Femur (tissue), 1 donor: ENCODE measurements around the gene RETREG3.
"Not testable (repeated sequence)": the region's sequence is repeated elsewhere in the genome, so short reads cannot be mapped to it uniquely, and the experiment has no call there.

ENCODE experiments used
- DNase-seq: peaks from one replicate; pipeline ENCODE4 v3.0.0-alpha.2; 2017

Gene RETREG3

GRCh38 chr17:42548993-42549755 lies 60.0 kb downstream of the RETREG3 start:
- no peak for DNase-seq

- peak; percentile 76 for DNase-seq
Observed at GRCh38 chr17:42548070-42548837, 60.9 kb downstream of the RETREG3 start.

DNA sequence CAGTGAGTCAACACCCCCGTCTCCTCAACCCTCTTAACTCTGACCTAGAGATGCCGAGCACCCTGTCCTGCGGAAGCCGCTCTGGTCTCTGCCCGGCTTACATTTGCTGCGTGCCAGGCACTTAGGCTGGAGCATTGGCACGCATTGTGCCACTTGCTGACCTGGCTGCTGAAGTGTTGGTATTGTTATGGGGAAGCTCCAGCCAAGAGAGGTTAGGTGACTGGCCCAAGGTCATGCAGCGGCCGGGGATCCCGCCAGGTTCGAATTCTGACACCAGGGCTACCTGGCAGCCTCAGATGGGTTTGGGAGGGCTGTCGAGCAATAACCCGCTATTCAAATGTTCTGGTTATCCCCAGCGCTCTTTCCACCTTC lies 61.5 kb downstream of the RETREG3 start:
- DNase-seq, result no peak

GRCh38 chr17:42547001-42547461 lies 62.1 kb downstream of the RETREG3 start:
- no peak for DNase-seq

GRCh38 chr17:42545755-42546505 lies 63.2 kb downstream of the RETREG3 start:
- not testable (repeated sequence) for DNase-seq

GRCh38 chr17:42544874-42545283 lies 64.3 kb downstream of the RETREG3 start:
- DNase-seq, result no peak

- peak; percentile 69 for DNase-seq
Observed at GRCh38 chr17:42543190-42544079, 65.7 kb downstream of the RETREG3 start.

GRCh38 chr17:42541041-42541833 lies 67.9 kb downstream of the RETREG3 start:
- no peak for DNase-seq

DNA sequence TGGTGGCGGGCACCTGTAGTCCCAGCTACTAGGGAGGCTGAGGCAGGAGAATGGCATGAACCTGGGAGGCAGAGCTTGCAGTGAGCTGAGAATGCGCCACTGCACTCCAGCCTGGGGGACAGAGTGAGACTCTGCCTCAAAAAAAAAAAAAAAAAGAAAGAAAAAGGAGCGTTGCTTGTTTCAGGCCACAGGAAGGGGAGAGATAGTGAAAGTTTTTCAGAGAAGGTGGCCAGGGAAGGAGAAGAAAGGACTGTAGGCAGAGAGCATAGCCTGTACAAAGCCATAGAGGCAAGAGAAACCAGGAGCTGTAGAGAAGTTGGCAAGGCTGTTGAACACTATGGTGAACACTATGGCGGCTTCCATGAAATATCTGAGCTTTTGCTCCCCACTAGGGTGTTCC lies 68.6 kb downstream of the RETREG3 start:
- DNase-seq, result not testable (repeated sequence)

DNA sequence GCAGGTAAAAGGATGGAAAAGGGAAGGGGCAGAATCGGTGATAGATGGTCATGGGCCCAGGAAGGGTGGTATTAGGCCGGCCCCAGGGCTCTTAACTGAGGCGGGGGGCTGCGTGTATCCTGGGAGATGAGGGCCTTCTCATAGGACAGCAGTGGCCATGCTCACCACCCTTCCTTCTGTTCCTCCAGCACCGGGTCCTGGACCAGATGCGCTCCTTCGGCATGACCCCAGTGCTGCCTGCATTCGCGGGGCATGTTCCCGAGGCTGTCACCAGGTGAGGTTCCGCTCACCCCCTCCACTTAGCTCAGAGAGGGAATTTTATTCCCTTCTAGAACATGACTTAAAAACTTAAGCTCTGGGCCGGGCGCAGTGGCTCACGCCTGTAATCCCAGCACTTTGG lies 70.7 kb downstream of the RETREG3 start:
- DNase-seq, result no peak

DNA sequence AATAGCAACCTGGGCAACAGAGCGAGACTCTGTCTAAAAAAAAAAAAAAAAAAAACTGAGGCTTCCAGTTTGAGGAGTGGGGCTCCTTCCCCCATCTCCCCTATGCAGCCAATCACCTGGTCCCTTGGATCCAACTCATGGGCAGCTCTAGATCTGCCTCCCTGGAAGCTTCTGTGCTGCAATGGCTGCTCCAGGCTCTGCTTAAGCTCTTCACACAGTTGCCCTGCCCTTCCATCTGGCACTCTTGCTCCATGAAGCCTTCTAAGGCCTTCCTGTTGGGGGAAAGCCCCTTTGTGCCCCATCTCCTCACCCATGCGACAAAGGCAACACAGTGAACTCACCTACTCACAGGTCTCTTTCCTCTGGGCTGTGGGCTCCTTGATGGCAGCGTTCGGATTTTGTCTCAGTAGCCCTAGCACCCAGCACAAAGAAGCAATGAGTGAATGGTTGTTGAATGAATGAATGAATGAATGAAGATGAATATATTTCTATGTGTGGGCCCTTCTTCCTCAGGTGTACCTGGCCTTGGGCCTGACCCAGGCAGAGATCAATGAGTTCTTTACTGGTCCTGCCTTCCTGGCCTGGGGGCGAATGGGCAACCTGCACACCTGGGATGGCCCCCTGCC lies 71.2 kb downstream of the RETREG3 start:
- DNase-seq, result no peak

GRCh38 chr17:42537156-42537805 lies 71.9 kb downstream of the RETREG3 start:
- no peak for DNase-seq

GRCh38 chr17:42536372-42537155 lies 72.6 kb downstream of the RETREG3 start:
- peak; percentile 91 for DNase-seq

DNA sequence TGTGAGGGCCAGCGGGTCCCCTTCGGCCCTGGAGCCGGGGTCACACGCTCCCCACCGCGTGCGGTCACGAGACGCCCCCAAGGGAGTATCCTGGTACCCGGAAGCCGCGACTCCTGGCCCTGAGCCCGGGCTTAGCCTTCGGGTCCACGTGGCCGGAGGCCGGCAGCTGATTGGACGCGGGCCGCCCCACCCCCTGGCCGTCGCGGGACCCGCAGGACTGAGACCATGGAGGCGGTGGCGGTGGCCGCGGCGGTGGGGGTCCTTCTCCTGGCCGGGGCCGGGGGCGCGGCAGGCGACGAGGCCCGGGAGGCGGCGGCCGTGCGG lies 73.2 kb downstream of the RETREG3 start, which contains the start of gene NAGLU:
Gene NAGLU (plus strand): TSS at position 194 of the 324 bp plus-strand sequence. CDS start 32 bp downstream, at position 226.
- DNase-seq, result peak; percentile 96

DNA sequence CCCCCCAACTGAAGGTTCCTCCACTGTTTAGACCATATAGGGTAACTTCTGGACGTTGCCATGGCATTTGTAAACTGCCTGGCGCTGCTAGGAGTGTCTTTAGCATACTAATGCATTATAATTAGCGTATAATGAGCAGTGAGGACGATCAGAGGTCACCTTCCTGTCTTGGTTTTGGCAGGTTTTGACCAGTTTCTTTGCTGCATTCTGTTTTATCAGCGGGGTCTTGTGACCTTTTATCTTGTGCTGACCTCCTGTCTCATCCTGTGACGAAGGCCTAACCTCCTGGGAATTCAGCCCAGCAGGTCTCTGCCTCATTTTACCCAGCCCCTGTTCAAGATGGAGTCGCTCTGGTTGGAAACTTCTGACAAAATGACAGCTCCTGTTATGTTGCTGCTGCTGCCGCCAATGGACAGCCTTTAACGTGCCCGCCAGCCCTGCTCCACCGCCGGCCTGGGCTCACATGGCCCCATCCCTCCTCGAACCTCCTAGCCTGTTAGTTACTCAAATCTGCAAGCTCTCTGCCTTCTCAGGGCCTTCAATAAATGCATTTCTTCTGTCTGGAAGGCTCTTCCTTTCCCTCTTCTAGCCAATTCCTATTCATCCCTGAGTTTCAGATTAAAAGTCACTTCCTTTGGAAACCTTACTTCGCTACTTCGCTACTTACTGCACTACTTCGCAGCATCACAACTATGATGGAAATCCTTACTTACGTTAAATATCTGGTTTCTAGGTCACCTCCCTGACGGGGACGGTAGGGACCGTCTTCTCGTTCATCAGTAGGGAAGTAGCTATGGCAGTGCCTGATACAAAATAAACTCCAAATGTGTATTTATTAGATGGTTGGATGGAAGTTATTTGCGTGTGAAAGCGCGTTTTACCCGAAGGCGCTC lies 73.8 kb downstream of the RETREG3 start:
- no peak for DNase-seq

GRCh38 chr17:42531455-42532354 lies 77.5 kb downstream of the RETREG3 start:
- peak; percentile 61 for DNase-seq

DNA sequence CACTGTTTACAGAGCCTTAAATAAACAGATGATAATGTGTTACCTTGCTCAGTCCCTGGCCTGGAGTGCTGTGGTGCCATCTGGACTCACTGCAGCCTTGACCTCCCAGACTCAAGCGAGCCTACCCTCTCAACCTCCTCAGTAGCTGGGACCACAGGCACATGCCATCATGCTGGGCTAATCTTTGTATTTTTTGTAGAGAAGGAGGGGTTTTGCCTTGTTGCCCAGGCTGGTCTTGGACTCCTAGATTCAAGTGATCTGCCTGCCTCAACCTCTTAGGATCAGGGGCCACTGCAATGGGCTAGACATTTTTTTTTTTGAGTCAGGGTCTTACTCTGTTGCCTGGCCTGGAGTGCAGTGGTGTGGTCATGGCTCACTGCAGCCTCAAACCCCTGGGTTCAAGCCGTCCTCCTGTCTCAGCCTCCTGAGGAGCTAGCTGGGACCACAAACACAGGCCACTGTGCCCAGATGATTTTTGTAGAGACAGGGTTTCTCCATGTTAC lies 78.2 kb downstream of the RETREG3 start:
- no peak for DNase-seq
